HepG2 (cell line): ENCODE data around the gene PDZD4. TPM values are rescaled to one million over a fixed set of nuclear protein-coding genes. Genes with fewer than 3 reads are reported as not detected.

Source experiments
- ARNT ChIP-seq: fragments of 450-650 bp; IDR thresholded peaks from 2 replicates; pipeline ENCODE4 v1.6.1; 2017
- DMTF1 ChIP-seq: sonication (generic); formaldehyde crosslinking; IDR thresholded peaks from 2 replicates; pipeline ENCODE4 v1.4.0; 2020; ENCODE audit warnings: mild to moderate bottlenecking, missing genetic modification reagents
- EED ChIP-seq: sonication (generic); formaldehyde crosslinking; IDR thresholded peaks from 2 replicates; pipeline ENCODE4 v1.5.0; 2020; ENCODE audit warnings: mild to moderate bottlenecking, missing genetic modification reagents
- ETS1 ChIP-seq: sonication (generic); formaldehyde crosslinking; IDR thresholded peaks from 2 replicates; pipeline ENCODE4 v1.4.0; 2020; ENCODE audit warnings: missing genetic modification reagents
- GMEB2 ChIP-seq: IDR thresholded peaks from 2 replicates; pipeline ENCODE4 v1.6.1; 2016; ENCODE audit warnings: missing biosample characterization, missing genetic modification reagents, low read depth
- HNF4A ChIP-seq: sonication (generic); formaldehyde crosslinking; IDR thresholded peaks from 2 replicates; pipeline ENCODE4 v1.4.0; 2020; ENCODE audit warnings: missing genetic modification reagents
- KDM5A ChIP-seq: fragments of 200-600 bp; sonication (generic); IDR thresholded peaks from 2 replicates; pipeline ENCODE4 v1.7.0; 2018; ENCODE audit warnings: antibody characterized with exemption, mild to moderate bottlenecking, low read length, borderline replicate concordance
- NR2F2 ChIP-seq: IDR thresholded peaks from 2 replicates; pipeline ENCODE4 v1.6.1; 2012; ENCODE audit warnings: low read depth, inconsistent platforms, borderline replicate concordance
- TAF1 ChIP-seq: sonication (generic); formaldehyde crosslinking; IDR thresholded peaks from 2 replicates; pipeline ENCODE4 v1.4.0; 2020; ENCODE audit warnings: missing genetic modification reagents
- ZBTB26 ChIP-seq: IDR thresholded peaks from 2 replicates; pipeline ENCODE4 v1.6.1; 2016; ENCODE audit warnings: missing compliant biosample characterization, missing genetic modification reagents, borderline replicate concordance
- ZNF274 ChIP-seq: sonication (generic); formaldehyde crosslinking; IDR thresholded peaks from 2 replicates; pipeline ENCODE4 v1.5.1; 2020; ENCODE audit warnings: mild to moderate bottlenecking, missing genetic modification reagents
- polyA plus RNA-seq, 8 experiments: library from polyadenylated mRNA; depleted of rRNA in 3 of 8; stranded (reverse) in 7 of 8; unstranded in 1 of 8; fragments of >200 nt; fragmentation: Illumina TruSeq in 4 of 8; extraction: Trizol in 4 of 8; gene quantifications; 2 replicates each; pipeline versions ENCODE4 v1.2.1 to v1.2.3, GENCODE V29; 2011 to 2016; ENCODE audit warnings: low read depth in 4 of 8, missing spikeins in 1 of 8, mixed read lengths in 1 of 8; ENCODE audit not compliant: insufficient read depth in 1 of 8
- total RNA-seq, 5 experiments: library from RNA; depleted of rRNA; stranded (reverse); fragments of >200 nt; fragmentation: Illumina TruSeq; extraction: Trizol; gene quantifications; 2 replicates each; pipeline ENCODE4 v1.2.3, GENCODE V29; 2016; ENCODE audit warnings: low read depth in 1 of 5
- TF ChIP-seq, protein P1 (sequence below), 2 experiments: sonication (generic) in 1 of 2; formaldehyde crosslinking in 1 of 2; IDR thresholded peaks; 2 replicates each; pipeline versions ENCODE4 v1.5.1 to v1.6.1; 2011 to 2020; ENCODE audit warnings: borderline replicate concordance in 1 of 2, low read depth in 1 of 2, low read length in 1 of 2, mild to moderate bottlenecking in 1 of 2, missing genetic modification reagents in 1 of 2, moderate library complexity in 1 of 2
- TF ChIP-seq, protein P2 (sequence below): sonication (generic); formaldehyde crosslinking; IDR thresholded peaks from 2 replicates; pipeline ENCODE4 v1.4.0; 2020; ENCODE audit warnings: mild to moderate bottlenecking, missing genetic modification reagents
- TF ChIP-seq, protein P3 (sequence below): IDR thresholded peaks from 2 replicates; pipeline ENCODE4 v1.6.1; 2016

The PDZD4 gene
- total and polyA plus RNA-seq, 2 of the 13 experiments (the other 11 are each of a cell fraction or from before 2014, with no cell fraction given): not detected

DNA sequence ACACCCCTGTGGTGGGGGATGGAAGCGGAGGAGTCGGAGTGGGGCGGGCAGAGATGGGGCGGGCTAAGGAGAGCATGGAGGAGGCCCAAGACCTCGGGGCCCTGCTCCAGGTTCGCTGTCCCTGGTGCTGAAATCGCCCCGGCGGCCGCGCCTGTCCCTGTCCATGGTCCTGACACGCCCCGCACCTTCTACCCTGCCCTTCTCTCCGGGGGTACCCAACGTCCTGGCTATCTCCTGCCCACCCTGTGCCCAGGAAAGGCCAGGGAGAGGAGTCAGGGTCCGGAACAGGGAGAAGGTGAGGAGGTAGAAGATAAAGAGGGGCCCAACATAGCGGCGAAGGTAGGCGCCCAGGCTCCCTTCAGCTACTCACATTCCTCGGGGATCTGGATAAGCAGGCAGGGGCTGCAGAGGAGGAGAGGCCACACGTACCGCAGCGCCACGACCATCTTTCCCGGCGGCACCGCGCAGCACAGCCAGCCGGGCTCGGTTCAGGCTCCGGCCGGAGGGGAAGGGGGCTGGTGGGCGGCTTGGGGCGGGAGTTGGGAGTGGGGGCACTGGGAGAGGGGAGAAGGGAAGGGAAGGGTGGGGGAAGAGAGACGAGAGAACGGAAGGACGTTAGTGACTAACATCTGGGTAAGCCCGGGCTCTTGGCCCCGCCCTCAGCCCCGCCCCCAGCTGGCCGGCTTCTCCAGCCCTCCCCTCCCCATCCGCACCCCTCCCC lies 45.2 kb upstream of the PDZD4 start (continued):
- TF ChIP-seq, protein P1, sequence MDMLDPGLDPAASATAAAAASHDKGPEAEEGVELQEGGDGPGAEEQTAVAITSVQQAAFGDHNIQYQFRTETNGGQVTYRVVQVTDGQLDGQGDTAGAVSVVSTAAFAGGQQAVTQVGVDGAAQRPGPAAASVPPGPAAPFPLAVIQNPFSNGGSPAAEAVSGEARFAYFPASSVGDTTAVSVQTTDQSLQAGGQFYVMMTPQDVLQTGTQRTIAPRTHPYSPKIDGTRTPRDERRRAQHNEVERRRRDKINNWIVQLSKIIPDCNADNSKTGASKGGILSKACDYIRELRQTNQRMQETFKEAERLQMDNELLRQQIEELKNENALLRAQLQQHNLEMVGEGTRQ (IDR thresholded peaks at IDR 0.05; ENCODE audit: low read depth, low read length): no peak
- TF ChIP-seq, protein P1 (CRISPR knock-in tag; IDR thresholded peaks at IDR 0.05; ENCODE audit: borderline replicate concordance): no peak
- TF ChIP-seq NR2F2: no peak
- TF ChIP-seq ZBTB26 (CRISPR knock-in tag): peak; percentile 99
- TF ChIP-seq ETS1 (CRISPR knock-in tag): peak; percentile 100
- peak; percentile 99 for TF ChIP-seq EED (CRISPR knock-in tag)
- TF ChIP-seq DMTF1: peak; percentile 96
- TF ChIP-seq, protein P2, sequence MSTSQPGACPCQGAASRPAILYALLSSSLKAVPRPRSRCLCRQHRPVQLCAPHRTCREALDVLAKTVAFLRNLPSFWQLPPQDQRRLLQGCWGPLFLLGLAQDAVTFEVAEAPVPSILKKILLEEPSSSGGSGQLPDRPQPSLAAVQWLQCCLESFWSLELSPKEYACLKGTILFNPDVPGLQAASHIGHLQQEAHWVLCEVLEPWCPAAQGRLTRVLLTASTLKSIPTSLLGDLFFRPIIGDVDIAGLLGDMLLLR: peak; percentile 99
- TF ChIP-seq, protein P3, sequence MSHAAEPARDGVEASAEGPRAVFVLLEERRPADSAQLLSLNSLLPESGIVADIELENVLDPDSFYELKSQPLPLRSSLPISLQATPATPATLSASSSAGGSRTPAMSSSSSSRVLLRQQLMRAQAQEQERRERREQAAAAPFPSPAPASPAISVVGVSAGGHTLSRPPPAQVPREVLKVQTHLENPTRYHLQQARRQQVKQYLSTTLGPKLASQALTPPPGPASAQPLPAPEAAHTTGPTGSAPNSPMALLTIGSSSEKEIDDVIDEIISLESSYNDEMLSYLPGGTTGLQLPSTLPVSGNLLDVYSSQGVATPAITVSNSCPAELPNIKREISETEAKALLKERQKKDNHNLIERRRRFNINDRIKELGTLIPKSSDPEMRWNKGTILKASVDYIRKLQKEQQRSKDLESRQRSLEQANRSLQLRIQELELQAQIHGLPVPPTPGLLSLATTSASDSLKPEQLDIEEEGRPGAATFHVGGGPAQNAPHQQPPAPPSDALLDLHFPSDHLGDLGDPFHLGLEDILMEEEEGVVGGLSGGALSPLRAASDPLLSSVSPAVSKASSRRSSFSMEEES (CRISPR knock-in tag): peak; percentile 99
- no peak for TF ChIP-seq ARNT
- TF ChIP-seq GMEB2 (CRISPR knock-in tag): peak; percentile 46; the same call in 1 of the 2 replicates
- TF ChIP-seq TAF1 (CRISPR knock-in tag): peak; percentile 85
- peak; percentile 100 for TF ChIP-seq ZNF274 (CRISPR knock-in tag)
- no peak for TF ChIP-seq KDM5A
- TF ChIP-seq HNF4A (CRISPR knock-in tag): peak; percentile 37; the same call in 1 of the 2 replicates
